MCF 10A (cell line): ENCODE data around the gene FIG4. TPM values are rescaled to one million over a fixed set of nuclear protein-coding genes. Genes with fewer than 3 reads are reported as not detected.

Experiments used
- BruUV-seq: library from RNA; stranded (reverse); fragments of 400-500 nt; replicated peaks from 2 replicates; lab custom pipeline; 2021; lab: Mats Ljungman, UMichigan
- CTCF ChIA-PET: fragments of 300-600 bp; sonication (Branson Sonifier 250); formaldehyde crosslinking; extraction: SDS; loops from one replicate; lab custom pipeline; 2021; ENCODE audit warnings: antibody characterized with exemption, inconsistent platforms; lab: Yijun Ruan, JAX
- POLR2A ChIA-PET: fragments of 300-600, 350-650 bp; sonication (Branson Sonifier 250); formaldehyde crosslinking; extraction: SDS; loops from one replicate; lab custom pipeline; 2020; ENCODE audit warnings: antibody characterized with exemption, inconsistent platforms; lab: Yijun Ruan, JAX
- DNase-seq: peaks from one replicate; pipeline ENCODE4 v3.0.0-alpha.2; 2018; ENCODE audit not compliant: unreplicated experiment
- H3K27ac Mint-ChIP-seq: one replicate; pipeline ENCODE4 v1.8.0; 2022; ENCODE audit warnings: mild to moderate bottlenecking, low read depth, mixed read lengths; ENCODE audit not compliant: unreplicated experiment
- H3K27me3 Mint-ChIP-seq: one replicate; pipeline ENCODE4 v1.8.0; 2022; ENCODE audit warnings: mixed read lengths; ENCODE audit not compliant: insufficient read depth, unreplicated experiment
- H3K36me3 Mint-ChIP-seq: one replicate; pipeline ENCODE4 v1.8.0; 2022; ENCODE audit warnings: mild to moderate bottlenecking, moderate library complexity, mixed read lengths; ENCODE audit not compliant: insufficient read depth, unreplicated experiment
- H3K4me1 Mint-ChIP-seq: one replicate; pipeline ENCODE4 v1.8.0; 2022; ENCODE audit warnings: mixed read lengths; ENCODE audit not compliant: insufficient read depth, unreplicated experiment
- H3K4me3 Mint-ChIP-seq: one replicate; pipeline ENCODE4 v1.8.0; 2022; ENCODE audit warnings: mild to moderate bottlenecking, moderate library complexity, mixed read lengths; ENCODE audit not compliant: unreplicated experiment
- H3K9me3 Mint-ChIP-seq: one replicate; pipeline ENCODE4 v1.8.0; 2022; ENCODE audit warnings: mixed read lengths; ENCODE audit not compliant: unreplicated experiment
- intact Hi-C: fragments of 100-400 bp; cut with micrococcal nuclease; formaldehyde crosslinking; loops from 2 replicates; pipeline ENCODE4 v1.14.1; 2022
- total RNA-seq: library from RNA; stranded (reverse); gene quantifications from 2 replicates; pipeline ENCODE4 v1.2.3, GENCODE V29; 2022
- TF ChIP-seq, protein P1 (sequence below): fragments of 200-600 bp; IDR thresholded peaks from one replicate; pipeline ENCODE4 v1.8.0; 2022; ENCODE audit warnings: antibody characterized with exemption, mild to moderate bottlenecking; ENCODE audit not compliant: unreplicated experiment

The FIG4 gene
- total RNA-seq, 1 experiment from 2014 or later: 7.9 TPM

DNA sequence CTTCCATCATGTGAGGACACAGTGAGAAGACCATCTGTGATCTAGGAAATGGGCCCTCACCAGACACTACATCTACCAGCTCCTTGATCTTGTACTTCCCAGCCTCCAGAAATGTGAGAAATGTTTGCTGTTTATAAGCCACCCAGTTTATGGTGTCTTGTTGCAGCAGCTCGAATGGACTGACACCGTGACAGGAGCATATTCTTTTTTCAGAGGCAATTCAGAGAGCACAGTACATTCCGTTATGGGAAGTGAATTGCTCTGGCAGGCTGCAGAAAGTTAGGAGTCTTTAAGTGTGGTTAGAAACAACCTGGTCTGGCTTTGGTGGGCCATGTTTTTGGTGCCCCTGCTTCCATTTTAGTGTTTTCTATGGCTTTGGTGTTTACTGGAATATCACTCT lies 75.1 kb downstream of the FIG4 start:
- DNase-seq: no peak
- Mint-ChIP-seq H3K9me3 (no peaks in the 10 kb centered on the region), H3K4me1 (peaks cover 11% of the 10 kb centered on the region), H3K4me3 (no peak overlapping the region), H3K27me3 (no peaks in the 10 kb centered on the region), H3K36me3 (no peaks in the 10 kb centered on the region), H3K27ac (no peak overlapping the region)
- intact Hi-C loops: no loop called here
- BruUV-seq: no TSS peak
- POLR2A ChIA-PET: no interaction called here
- CTCF ChIA-PET: no interaction called here
- TF ChIP-seq, protein P1, sequence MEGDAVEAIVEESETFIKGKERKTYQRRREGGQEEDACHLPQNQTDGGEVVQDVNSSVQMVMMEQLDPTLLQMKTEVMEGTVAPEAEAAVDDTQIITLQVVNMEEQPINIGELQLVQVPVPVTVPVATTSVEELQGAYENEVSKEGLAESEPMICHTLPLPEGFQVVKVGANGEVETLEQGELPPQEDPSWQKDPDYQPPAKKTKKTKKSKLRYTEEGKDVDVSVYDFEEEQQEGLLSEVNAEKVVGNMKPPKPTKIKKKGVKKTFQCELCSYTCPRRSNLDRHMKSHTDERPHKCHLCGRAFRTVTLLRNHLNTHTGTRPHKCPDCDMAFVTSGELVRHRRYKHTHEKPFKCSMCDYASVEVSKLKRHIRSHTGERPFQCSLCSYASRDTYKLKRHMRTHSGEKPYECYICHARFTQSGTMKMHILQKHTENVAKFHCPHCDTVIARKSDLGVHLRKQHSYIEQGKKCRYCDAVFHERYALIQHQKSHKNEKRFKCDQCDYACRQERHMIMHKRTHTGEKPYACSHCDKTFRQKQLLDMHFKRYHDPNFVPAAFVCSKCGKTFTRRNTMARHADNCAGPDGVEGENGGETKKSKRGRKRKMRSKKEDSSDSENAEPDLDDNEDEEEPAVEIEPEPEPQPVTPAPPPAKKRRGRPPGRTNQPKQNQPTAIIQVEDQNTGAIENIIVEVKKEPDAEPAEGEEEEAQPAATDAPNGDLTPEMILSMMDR: no peak

DNA sequence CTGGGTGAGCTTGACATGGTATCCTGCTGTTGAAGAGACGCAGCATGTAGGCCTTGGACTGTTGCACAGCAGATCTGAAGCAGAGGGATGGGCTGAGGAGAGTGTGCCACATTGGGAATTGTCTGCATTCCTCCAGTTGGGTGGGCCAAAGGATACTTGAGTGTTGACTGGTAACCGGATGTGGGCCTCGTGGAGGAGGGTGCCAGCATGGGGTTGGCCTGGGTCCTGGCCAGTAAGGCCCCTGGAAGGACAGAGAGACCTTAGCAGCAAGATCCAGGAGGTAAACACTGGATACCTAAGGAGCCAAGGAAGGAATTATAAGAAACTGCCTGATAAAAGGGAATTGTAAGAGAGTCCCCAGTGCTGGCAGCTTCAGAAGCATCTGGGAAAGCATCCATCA lies 76.9 kb downstream of the FIG4 start:
- Mint-ChIP-seq H3K27me3 (no peaks in the 10 kb centered on the region), H3K36me3 (peaks cover 4% of the 10 kb centered on the region), H3K4me3 (no peak overlapping the region), H3K27ac (no peak overlapping the region), H3K4me1 (peaks cover 22% of the 10 kb centered on the region), H3K9me3 (peaks cover 9% of the 10 kb centered on the region)
- DNase-seq: no peak
- intact Hi-C loops: no loop called here
- ChIA-PET CTCF (interaction anchor here (0.6 kb wide), 1 partner anchor 32 kb away, joined by 3 read pairs; no protein-coding TSS in a partner anchor), POLR2A (interaction anchor here (0.6 kb wide), 1 partner anchor 13 kb away, joined by 3 read pairs; no protein-coding TSS in a partner anchor)
- TF ChIP-seq, protein P1: no peak
- no TSS peak for BruUV-seq

DNA sequence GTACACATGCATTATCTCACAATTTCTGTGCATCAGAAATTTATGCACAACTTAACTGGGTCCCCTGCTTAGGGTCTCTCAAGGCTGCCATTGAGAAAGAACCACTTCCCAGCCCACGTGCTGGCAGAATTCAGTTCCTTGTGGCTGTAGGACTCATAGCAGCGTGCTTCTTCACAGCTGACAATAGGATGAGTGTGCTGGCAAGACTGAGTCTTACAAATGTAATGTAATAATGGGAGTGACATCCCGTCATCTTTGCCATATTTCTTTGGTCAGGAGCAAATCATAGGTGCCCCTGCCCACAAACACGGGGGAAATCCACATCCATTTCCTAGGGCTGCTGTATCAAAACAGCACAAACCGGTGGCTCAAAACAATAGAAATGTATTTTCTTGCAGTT lies 77.4 kb downstream of the FIG4 start:
- peak; percentile 55 for DNase-seq
- H3K36me3 Mint-ChIP-seq: peaks cover 4% of the 10 kb centered on the region
- TF ChIP-seq, protein P1: no peak
- no peak overlapping the region for H3K27ac Mint-ChIP-seq
- intact Hi-C loops: no loop called here
- H3K4me3 Mint-ChIP-seq: no peak overlapping the region
- H3K27me3 Mint-ChIP-seq: no peaks in the 10 kb centered on the region
- H3K4me1 Mint-ChIP-seq: peaks cover 26% of the 10 kb centered on the region
- ChIA-PET POLR2A (no interaction called here), CTCF (no interaction called here)
- BruUV-seq: no TSS peak
- peaks cover 9% of the 10 kb centered on the region for H3K9me3 Mint-ChIP-seq

DNA sequence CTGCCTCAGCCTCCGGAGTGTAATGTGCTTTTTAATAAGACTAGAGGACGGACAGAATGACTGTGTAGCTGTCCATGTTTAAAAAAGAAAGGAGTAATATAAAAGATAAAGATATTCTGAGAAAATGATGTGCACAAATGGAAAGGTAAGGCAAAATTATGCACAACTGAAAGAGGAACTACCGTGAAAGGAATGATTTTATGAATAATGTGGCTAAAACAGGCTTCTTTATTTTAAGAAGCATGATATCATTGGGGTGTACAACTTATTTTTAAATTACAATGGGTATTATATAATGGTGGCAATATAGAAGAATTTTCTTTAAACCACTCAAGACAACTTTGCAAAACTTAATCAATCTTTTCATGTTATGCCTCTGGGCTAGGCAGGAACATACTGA lies 78.1 kb downstream of the FIG4 start:
- peaks cover 9% of the 10 kb centered on the region for H3K9me3 Mint-ChIP-seq
- no TSS peak for BruUV-seq
- peaks cover 4% of the 10 kb centered on the region for H3K36me3 Mint-ChIP-seq
- intact Hi-C loops: no loop called here
- ChIA-PET CTCF (interaction anchor here (0.6 kb wide), 1 partner anchor 696 kb away, joined by 3 read pairs; no protein-coding TSS in a partner anchor), POLR2A (no interaction called here)
- TF ChIP-seq, protein P1: no peak
- peaks cover 26% of the 10 kb centered on the region for H3K4me1 Mint-ChIP-seq
- DNase-seq: no peak
- H3K27ac Mint-ChIP-seq: no peak overlapping the region
- no peaks in the 10 kb centered on the region for H3K27me3 Mint-ChIP-seq
- H3K4me3 Mint-ChIP-seq: no peak overlapping the region
